ENCODE results near the gene JAZF1. TPM values are rescaled to one million over a fixed set of nuclear protein-coding genes. Genes with fewer than 3 reads are reported as not detected.

JAZF1 gene
- total and polyA plus RNA-seq, 3 experiments from 2014 or later = 3.2 to 5.1 (median 4.9) TPM

DNA sequence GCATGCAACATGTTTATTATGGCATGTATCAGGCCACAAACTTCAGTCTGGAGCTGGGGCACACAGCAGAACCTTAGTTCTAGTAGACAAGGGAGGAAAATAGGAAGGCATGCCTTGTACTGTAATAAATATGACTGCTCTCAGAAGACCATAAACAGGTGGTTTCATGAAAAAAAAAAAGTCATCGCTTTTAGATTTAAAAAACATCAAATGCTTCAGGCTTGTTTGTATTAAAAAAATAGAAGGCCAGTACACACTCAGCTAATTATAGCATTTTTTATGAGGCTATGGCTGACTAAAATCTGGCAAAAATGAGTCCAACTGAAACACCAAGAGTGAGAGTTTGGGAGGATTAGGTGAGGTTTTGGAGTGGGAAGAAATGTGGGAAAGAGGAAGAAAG lies 204.1 kb downstream of the JAZF1 start:
- Histone ChIP-seq H3K36me3 (ENCODE audit: insufficient read depth, low read length) (peaks cover 4% of the 10 kb centered on the region), H3K4me3 (ENCODE audit: low read length) (no peak overlapping the region), H3K27me3 (ENCODE audit: insufficient read depth, low read length, poor library complexity, severe bottlenecking) (no peaks in the 10 kb centered on the region), H3K9me3 (ENCODE audit: low read length) (no peaks in the 10 kb centered on the region), H3K4me1 (ENCODE audit: insufficient read depth, low read length) (peaks cover 17% of the 10 kb centered on the region), H3K27ac (ENCODE audit: low read depth, low read length) (no peak overlapping the region)
- H3K27me3 Mint-ChIP-seq = no peaks in the 10 kb centered on the region
- H3K4me1 Mint-ChIP-seq = peaks cover 21 to 28% (median 22%) of the 10 kb centered on the region in 3 donors
- DNase-seq = no peak
- H3K36me3 Mint-ChIP-seq = peaks cover 5 to 43% (median 15%) of the 10 kb centered on the region in 3 donors
- ChIA-PET POLR2A (no interaction called here), CTCF (no interaction called here)
- H3K4me3 Mint-ChIP-seq = no peak overlapping the region
- H3K27ac Mint-ChIP-seq = no peak overlapping the region
- peaks cover 0 to 11% (median 7%) of the 10 kb centered on the region in 5 donors for H3K9me3 Mint-ChIP-seq

DNA sequence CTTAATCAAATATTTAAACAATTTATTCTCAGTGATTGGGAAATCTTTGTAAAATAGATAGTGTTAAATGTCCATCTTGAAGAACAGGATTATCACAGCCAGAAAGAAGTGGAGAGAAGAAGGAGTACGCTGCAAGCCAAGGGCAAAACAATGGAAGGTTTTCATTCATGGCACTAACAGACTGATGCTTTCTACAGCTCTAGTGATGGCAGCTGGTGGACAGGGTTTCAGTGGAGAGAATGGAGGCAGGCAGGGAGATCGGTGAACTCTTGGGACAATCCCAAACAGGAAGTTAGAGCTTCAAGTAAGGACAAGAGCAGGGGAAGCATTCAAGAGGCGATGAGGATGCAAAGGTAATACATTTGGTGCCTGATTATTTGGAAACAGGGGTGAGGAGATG lies 207.0 kb downstream of the JAZF1 start:
- peaks cover 27 to 42% (median 28%) of the 10 kb centered on the region in 3 donors for H3K4me1 Mint-ChIP-seq
- Histone ChIP-seq H3K4me3 (ENCODE audit: low read length) (no peak overlapping the region), H3K4me1 (ENCODE audit: insufficient read depth, low read length) (peaks cover 18% of the 10 kb centered on the region), H3K27me3 (ENCODE audit: insufficient read depth, low read length, poor library complexity, severe bottlenecking) (no peaks in the 10 kb centered on the region), H3K9me3 (ENCODE audit: low read length) (no peaks in the 10 kb centered on the region), H3K36me3 (ENCODE audit: insufficient read depth, low read length) (peaks cover 4% of the 10 kb centered on the region), H3K27ac (ENCODE audit: low read depth, low read length) (no peak overlapping the region)
- POLR2A ChIA-PET = no interaction called here
- peak overlapping the region in 3 of 8 donors; percentile 46 to 53 (median 51) for H3K27ac Mint-ChIP-seq
- CTCF ChIA-PET = no interaction called here
- peaks cover 0 to 11% (median 6%) of the 10 kb centered on the region in 5 donors for H3K9me3 Mint-ChIP-seq
- no peaks in the 10 kb centered on the region for H3K27me3 Mint-ChIP-seq
- H3K36me3 Mint-ChIP-seq = peaks cover 5 to 40% (median 18%) of the 10 kb centered on the region in 3 donors
- no peak for DNase-seq
- peak overlapping the region in 1 of 7 donors; percentile 9 for H3K4me3 Mint-ChIP-seq

DNA sequence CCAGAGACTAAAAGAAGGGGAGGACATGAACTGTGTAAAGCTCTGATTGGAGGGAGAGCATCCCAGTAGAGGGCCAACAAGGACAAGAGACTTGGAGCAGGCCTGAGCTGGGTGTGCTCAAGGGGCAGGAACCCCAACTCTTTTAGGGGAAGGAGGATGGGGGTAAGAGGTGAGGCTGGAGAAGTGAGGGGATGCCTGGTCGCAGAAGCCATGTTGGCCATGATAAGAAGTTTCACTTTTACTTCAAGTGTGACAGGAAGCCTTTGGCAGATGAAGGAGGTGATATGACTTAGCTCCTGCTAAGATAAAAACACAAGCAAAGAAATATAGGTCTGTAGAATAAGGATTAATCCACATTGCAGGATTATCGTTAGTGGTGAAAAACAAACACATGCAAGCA lies 208.3 kb downstream of the JAZF1 start:
- H3K27ac ChIP-seq (ENCODE audit: low read depth, low read length) = no peak overlapping the region
- peaks cover 0 to 6% (median under 1%) of the 10 kb centered on the region in 5 donors for H3K9me3 Mint-ChIP-seq
- no peaks in the 10 kb centered on the region for H3K27me3 ChIP-seq (ENCODE audit: insufficient read depth, low read length, poor library complexity, severe bottlenecking)
- H3K4me3 ChIP-seq (ENCODE audit: low read length) = peak overlapping the region; percentile 35
- peaks cover 29 to 52% (median 34%) of the 10 kb centered on the region in 3 donors for H3K4me1 Mint-ChIP-seq
- H3K36me3 ChIP-seq (ENCODE audit: insufficient read depth, low read length) = no peaks in the 10 kb centered on the region
- no peaks in the 10 kb centered on the region for H3K9me3 ChIP-seq (ENCODE audit: low read length)
- peak overlapping the region; percentile 64 to 85 (median 82) for H3K4me3 Mint-ChIP-seq
- peak overlapping the region; percentile 1 to 86 (median 64) for H3K27ac Mint-ChIP-seq
- H3K27me3 Mint-ChIP-seq = no peaks in the 10 kb centered on the region
- H3K36me3 Mint-ChIP-seq = peaks cover 3 to 33% (median 11%) of the 10 kb centered on the region in 3 donors
- ChIA-PET POLR2A (no interaction called here), CTCF (no interaction called here)
- peak in 2 of 5 donors; percentile 7 to 10 for DNase-seq
- H3K4me1 ChIP-seq (ENCODE audit: insufficient read depth, low read length) = peaks cover 18% of the 10 kb centered on the region

GRCh38 chr7:27971171-27971812 lies 209.3 kb downstream of the JAZF1 start:
- H3K36me3 ChIP-seq (ENCODE audit: insufficient read depth, low read length) = no peaks in the 10 kb centered on the region
- CTCF ChIA-PET = interaction anchor here (1.0 kb wide), 1 partner anchor 11 kb away, joined by 3 read pairs; no protein-coding TSS in a partner anchor
- peaks cover 18% of the 10 kb centered on the region for H3K4me1 ChIP-seq (ENCODE audit: insufficient read depth, low read length)
- no peak for DNase-seq
- Mint-ChIP-seq H3K4me3 (peak overlapping the region in 6 of 7 donors; percentile 21 to 85 (median 82)), H3K27me3 (no peaks in the 10 kb centered on the region), H3K36me3 (peaks cover 0 to 23% (median 11%) of the 10 kb centered on the region in 3 donors), H3K27ac (peak overlapping the region in 5 of 8 donors; percentile 18 to 72 (median 70)), H3K9me3 (peaks cover 0 to 1% (median 0%) of the 10 kb centered on the region in 5 donors), H3K4me1 (peaks cover 29 to 52% (median 34%) of the 10 kb centered on the region in 3 donors)
- H3K27ac ChIP-seq (ENCODE audit: low read depth, low read length) = no peak overlapping the region
- H3K9me3 ChIP-seq (ENCODE audit: low read length) = no peaks in the 10 kb centered on the region
- H3K27me3 ChIP-seq (ENCODE audit: insufficient read depth, low read length, poor library complexity, severe bottlenecking) = no peaks in the 10 kb centered on the region
- POLR2A ChIA-PET = no interaction called here
- H3K4me3 ChIP-seq (ENCODE audit: low read length) = no peak overlapping the region

DNA sequence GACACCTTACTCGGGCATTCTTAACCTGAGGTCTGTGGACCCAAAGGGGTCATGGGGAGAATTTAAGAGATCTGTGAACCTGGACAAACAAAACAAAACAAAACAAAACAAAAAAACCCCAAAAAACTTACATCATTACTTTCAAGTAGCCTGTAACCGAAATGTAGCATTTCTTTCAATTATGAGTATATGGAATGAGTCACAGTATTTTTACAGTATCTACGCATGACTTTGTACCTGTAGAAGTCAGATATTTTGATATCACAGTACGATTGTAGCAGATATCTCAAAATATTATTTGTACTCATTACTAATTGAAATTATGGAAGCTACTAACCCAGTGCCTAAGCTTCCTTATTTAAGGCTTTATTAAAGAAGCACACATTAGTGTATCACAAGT lies 210.2 kb downstream of the JAZF1 start:
- Mint-ChIP-seq H3K27ac (no peak overlapping the region), H3K4me3 (no peak overlapping the region), H3K9me3 (peaks cover 0 to 1% (median 0%) of the 10 kb centered on the region in 5 donors), H3K4me1 (peaks cover 29 to 52% (median 34%) of the 10 kb centered on the region in 3 donors), H3K27me3 (no peaks in the 10 kb centered on the region), H3K36me3 (peaks cover 0 to 22% (median 11%) of the 10 kb centered on the region in 3 donors)
- H3K36me3 ChIP-seq (ENCODE audit: insufficient read depth, low read length) = no peaks in the 10 kb centered on the region
- CTCF ChIA-PET = interaction anchor here (1.0 kb wide), 1 partner anchor 12 kb away, joined by 3 read pairs; no protein-coding TSS in a partner anchor
- DNase-seq = no peak
- POLR2A ChIA-PET = no interaction called here
- H3K27ac ChIP-seq (ENCODE audit: low read depth, low read length) = no peak overlapping the region
- no peak overlapping the region for H3K4me3 ChIP-seq (ENCODE audit: low read length)
- no peaks in the 10 kb centered on the region for H3K27me3 ChIP-seq (ENCODE audit: insufficient read depth, low read length, poor library complexity, severe bottlenecking)
- peaks cover 18% of the 10 kb centered on the region for H3K4me1 ChIP-seq (ENCODE audit: insufficient read depth, low read length)
- no peaks in the 10 kb centered on the region for H3K9me3 ChIP-seq (ENCODE audit: low read length)

GRCh38 chr7:27969346-27969745 lies 211.2 kb downstream of the JAZF1 start:
- no peaks in the 10 kb centered on the region for H3K9me3 ChIP-seq (ENCODE audit: low read length)

DNA sequence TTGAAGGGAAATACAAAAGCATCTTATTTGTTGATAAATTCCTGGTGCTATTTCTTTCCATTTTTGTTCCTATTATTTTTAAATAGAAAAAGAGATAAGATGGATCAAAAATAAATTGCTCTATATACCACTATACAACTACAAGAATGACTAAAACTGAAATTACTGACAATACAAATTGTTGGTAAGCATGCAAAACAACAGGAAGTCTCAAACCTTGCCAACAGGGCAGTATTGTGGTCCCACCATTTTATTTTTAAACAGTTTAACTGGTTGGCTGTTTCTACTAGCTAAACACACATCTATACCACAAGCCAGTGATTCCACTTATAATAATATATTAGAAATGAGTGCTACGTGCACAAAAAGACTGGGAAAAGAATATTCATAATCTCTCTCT lies 213.0 kb downstream of the JAZF1 start:
- no peaks in the 10 kb centered on the region for H3K9me3 Mint-ChIP-seq
- no peak overlapping the region for H3K4me3 ChIP-seq (ENCODE audit: low read length)
- no peaks in the 10 kb centered on the region for H3K27me3 Mint-ChIP-seq
- no peak overlapping the region for H3K4me3 Mint-ChIP-seq
- peaks cover 11% of the 10 kb centered on the region for H3K4me1 ChIP-seq (ENCODE audit: insufficient read depth, low read length)
- CTCF ChIA-PET = no interaction called here
- POLR2A ChIA-PET = no interaction called here
- no peak for DNase-seq
- H3K27me3 ChIP-seq (ENCODE audit: insufficient read depth, low read length, poor library complexity, severe bottlenecking) = no peaks in the 10 kb centered on the region
- peaks cover 18 to 36% (median 23%) of the 10 kb centered on the region in 3 donors for H3K4me1 Mint-ChIP-seq
- H3K36me3 ChIP-seq (ENCODE audit: insufficient read depth, low read length) = no peaks in the 10 kb centered on the region
- H3K27ac ChIP-seq (ENCODE audit: low read depth, low read length) = no peak overlapping the region
- H3K36me3 Mint-ChIP-seq = peaks cover 0 to 13% (median 8%) of the 10 kb centered on the region in 3 donors
- no peak overlapping the region for H3K27ac Mint-ChIP-seq
- no peaks in the 10 kb centered on the region for H3K9me3 ChIP-seq (ENCODE audit: low read length)

More at GRCh38 chr7:27969346-27969745, 211.2 kb downstream of the JAZF1 start:
- no peaks in the 10 kb centered on the region for H3K36me3 ChIP-seq (ENCODE audit: insufficient read depth, low read length)
- no peaks in the 10 kb centered on the region for H3K27me3 ChIP-seq (ENCODE audit: insufficient read depth, low read length, poor library complexity, severe bottlenecking)
- no peak overlapping the region for H3K4me3 ChIP-seq (ENCODE audit: low read length)
- no peaks in the 10 kb centered on the region for H3K27me3 Mint-ChIP-seq
- ChIA-PET POLR2A (no interaction called here), CTCF (no interaction called here)
- peaks cover 27 to 49% (median 34%) of the 10 kb centered on the region in 3 donors for H3K4me1 Mint-ChIP-seq
- no peak for DNase-seq
- H3K4me3 Mint-ChIP-seq = no peak overlapping the region
- peaks cover 18% of the 10 kb centered on the region for H3K4me1 ChIP-seq (ENCODE audit: insufficient read depth, low read length)
- peaks cover 0 to 16% (median 13%) of the 10 kb centered on the region in 3 donors for H3K36me3 Mint-ChIP-seq
- H3K27ac ChIP-seq (ENCODE audit: low read depth, low read length) = no peak overlapping the region
- peaks cover 0 to 1% (median 0%) of the 10 kb centered on the region in 5 donors for H3K9me3 Mint-ChIP-seq
- H3K27ac Mint-ChIP-seq = peak overlapping the region in 2 of 8 donors; percentile 2 to 33

- H3K4me3 Mint-ChIP-seq = no peak overlapping the region
- H3K36me3 ChIP-seq (ENCODE audit: insufficient read depth, low read length) = no peaks in the 10 kb centered on the region
- peaks cover 0 to 13% (median 5%) of the 10 kb centered on the region in 3 donors for H3K36me3 Mint-ChIP-seq
- H3K9me3 ChIP-seq (ENCODE audit: low read length) = no peaks in the 10 kb centered on the region
- H3K4me1 ChIP-seq (ENCODE audit: insufficient read depth, low read length) = no peaks in the 10 kb centered on the region
- H3K27ac ChIP-seq (ENCODE audit: low read depth, low read length) = no peak overlapping the region
- no peaks in the 10 kb centered on the region for H3K27me3 ChIP-seq (ENCODE audit: insufficient read depth, low read length, poor library complexity, severe bottlenecking)
- POLR2A ChIA-PET = no interaction called here
- DNase-seq = no peak
- no peaks in the 10 kb centered on the region for H3K27me3 Mint-ChIP-seq
- no peak overlapping the region for H3K27ac Mint-ChIP-seq
- CTCF ChIA-PET = no interaction called here
- no peaks in the 10 kb centered on the region for H3K9me3 Mint-ChIP-seq
- H3K4me1 Mint-ChIP-seq = peaks cover 5 to 22% (median 10%) of the 10 kb centered on the region in 3 donors
- H3K4me3 ChIP-seq (ENCODE audit: low read length) = no peak overlapping the region
Observed at GRCh38 chr7:27966219-27966780, 214.3 kb downstream of the JAZF1 start.
